K562 (cell line): ENCODE data around the gene HNF4A. TPM values are rescaled to one million over a fixed set of nuclear protein-coding genes. Genes with fewer than 3 reads are reported as not detected.
A peak's percentile ranks its signal among the peaks of the same experiment; 100 is the strongest.

Experiments
- ATAC-seq: fragments of 200-7000 bp; cut with Tn5 transposase; 3 replicates; pipeline ENCODE4 v1.9.1; 2020; ENCODE audit warnings: moderate library complexity
- BruUV-seq: library from RNA; stranded (reverse); fragments of 400-500 nt; replicated peaks from 2 replicates; lab custom pipeline; 2021; lab: Mats Ljungman, UMichigan
- CTCF ChIA-PET: fragments of 300-600 bp; formaldehyde crosslinking; extraction: SDS; loops from one replicate; lab custom pipeline; 2021; ENCODE audit warnings: low intra/inter-chr PET ratio; lab: Yijun Ruan, JAX
- POLR2A ChIA-PET: fragments of 300-600, 350-650 bp; sonication (Branson Sonifier 250); formaldehyde crosslinking; extraction: SDS; loops from one replicate; lab custom pipeline; 2021; ENCODE audit warnings: antibody characterized with exemption, inconsistent platforms; lab: Yijun Ruan, JAX
- DNase-seq, 4 experiments: peaks; one replicate each; pipeline versions ENCODE4 v3.0.0 to v3.0.0-alpha.2; 2011 to 2018; ENCODE audit warnings: low spot score in 3 of 4, mixed read lengths in 3 of 4; ENCODE audit errors: extremely low read depth in 1 of 4
- FAIRE-seq: peaks from 2 replicates; lab custom pipeline; 2011; peaks lifted over from hg19 to GRCh38; lab: Jason Lieb, UNC
- H2AFZ ChIP-seq: 2 replicates; pipeline ENCODE4 v1.6.0; 2011; ENCODE audit warnings: low read depth, low read length, control low read depth, inconsistent platforms
- H3K27ac ChIP-seq: fragments of 200-600 bp; 3 replicates; pipeline ENCODE4 v1.8.0; 2011; ENCODE audit warnings: low read depth, mild to moderate bottlenecking, control low read depth, inconsistent platforms, low read length, moderate library complexity, mixed read lengths; ENCODE audit errors: extremely low read depth
- H3K27me3 ChIP-seq, 2 experiments: fragments of 300-600 bp in 1 of 2; 2 replicates in 1 of 2; 3 replicates in 1 of 2; pipeline versions ENCODE4 v1.6.0 to v1.8.0; 2011; ENCODE audit warnings: inconsistent platforms in 2 of 2, low read length in 2 of 2, mild to moderate bottlenecking in 1 of 2, mixed read lengths in 1 of 2, moderate library complexity in 1 of 2; ENCODE audit not compliant: control insufficient read depth in 2 of 2, insufficient read depth in 2 of 2
- H3K36me3 ChIP-seq: fragments of 300-600 bp; 3 replicates; pipeline ENCODE4 v1.8.0; 2011; ENCODE audit warnings: mild to moderate bottlenecking, low read length, inconsistent platforms; ENCODE audit not compliant: control insufficient read depth, insufficient read depth
- H3K4me1 ChIP-seq, 2 experiments: fragments of 200-600 bp in 1 of 2; replicated peaks in 1 of 2; 2 replicates in 1 of 2; 3 replicates in 1 of 2; pipeline versions ENCODE4 v1.5.1 to v1.8.0; 2011; ENCODE audit warnings: inconsistent platforms in 2 of 2, low read length in 2 of 2, mild to moderate bottlenecking in 1 of 2, mixed read lengths in 1 of 2, moderate library complexity in 1 of 2; ENCODE audit not compliant: control insufficient read depth in 2 of 2, insufficient read depth in 2 of 2
- H3K4me2 ChIP-seq: 2 replicates; pipeline ENCODE4 v1.6.1; 2011; ENCODE audit warnings: low read length, control low read depth, inconsistent platforms, mixed read lengths; ENCODE audit not compliant: insufficient read depth
- H3K4me3 ChIP-seq: fragments of 200-600 bp; sonication (generic), shearing (Covaris generic); 2 replicates; pipeline ENCODE4 v1.5.1; 2016; ENCODE audit warnings: control low read depth, inconsistent platforms
- H3K79me2 ChIP-seq: fragments of 200-600 bp; 3 replicates; pipeline ENCODE4 v1.8.0; 2011; ENCODE audit warnings: low read length, inconsistent platforms; ENCODE audit not compliant: control insufficient read depth, insufficient read depth
- H3K9ac ChIP-seq, 2 experiments: 2 replicates each; pipeline versions ENCODE4 v1.6.0 to v1.6.1; 2011; ENCODE audit warnings: low read depth in 2 of 2, low read length in 2 of 2, control low read depth in 1 of 2, inconsistent platforms in 1 of 2, mild to moderate bottlenecking in 1 of 2, mixed read lengths in 1 of 2; ENCODE audit not compliant: insufficient read depth in 1 of 2
- H3K9me1 ChIP-seq: one replicate; pipeline ENCODE4 v1.6.0; 2011; ENCODE audit warnings: inconsistent platforms, mild to moderate bottlenecking, low read length, moderate library complexity; ENCODE audit not compliant: control insufficient read depth, insufficient read depth
- H3K9me3 ChIP-seq: replicated peaks from 2 replicates; pipeline ENCODE4 v1.5.1; 2011; ENCODE audit warnings: low read depth, low read length, inconsistent platforms; ENCODE audit not compliant: control insufficient read depth, insufficient read depth
- H4K20me1 ChIP-seq: replicated peaks from 2 replicates; pipeline ENCODE4 v1.6.1; 2011; ENCODE audit warnings: low read length, inconsistent platforms, mixed read lengths; ENCODE audit not compliant: control insufficient read depth, insufficient read depth
- EGR1 ChIP-seq: fragments of 450-650 bp; conservative IDR thresholded peaks from 2 replicates; pipeline ENCODE4 v1.6.1; 2017; ENCODE audit warnings: mild to moderate bottlenecking
- KAT8 ChIP-seq: fragments of 450-650 bp; IDR thresholded peaks from 2 replicates; pipeline ENCODE4 v1.6.1; 2016; ENCODE audit warnings: low read depth, mild to moderate bottlenecking
- POU5F1 ChIP-seq: fragments of 150-350 bp; IDR thresholded peaks from 2 replicates; pipeline ENCODE4 v1.6.1; 2014; ENCODE audit warnings: borderline replicate concordance, low read length, low read depth, mild to moderate bottlenecking; ENCODE audit not compliant: partially characterized antibody
- SMAD2 ChIP-seq: fragments of 150-350 bp; IDR thresholded peaks from 2 replicates; pipeline ENCODE4 v1.6.1; 2014; ENCODE audit warnings: low read depth, mild to moderate bottlenecking, low read length
- ZNF583 ChIP-seq: fragments of 250-450 bp; sonication (Bioruptor Pico); IDR thresholded peaks from 2 replicates; pipeline ENCODE4 v1.4.0; 2020
- WGBS: fragments of 100-300 bp; shearing (Covaris generic); methylation state at CpG from one replicate; pipeline ENCODE4 v1.1.6; 2016; ENCODE audit warnings: low coverage, mixed read lengths; ENCODE audit not compliant: insufficient coverage; ENCODE audit errors: missing lambda C conversion rate; 5-methylcytosine and 5-hydroxymethylcytosine counted together
- in situ Hi-C: fragments of 300-500 bp; cut with MboI; formaldehyde crosslinking; loops from 4 replicates; pipeline ENCODE4 v1.15.0; 2018; ENCODE audit warnings: inconsistent platforms, mixed read lengths
- intact Hi-C: fragments of 100-400 bp; cut with micrococcal nuclease; formaldehyde crosslinking; loops from 2 replicates; pipeline ENCODE4 v1.14.2; 2022
- polyA plus RNA-seq, 8 experiments: library from polyadenylated mRNA; depleted of rRNA in 4 of 8; stranded (reverse) in 5 of 8; unstranded in 3 of 8; fragments of >200 nt; fragmentation: Nextera tagmentation in 2 of 8; fragmentation: Illumina TruSeq in 1 of 8; extraction: Ambion mirVana in 2 of 8; extraction: Trizol in 1 of 8; gene quantifications; 2 replicates each; pipeline versions ENCODE4 v1.2.1 to v1.2.3, GENCODE V29; 2011 to 2014; ENCODE audit warnings: inconsistent platforms in 1 of 8, missing spikeins in 1 of 8
- total RNA-seq, 7 experiments: library from RNA; depleted of rRNA in 6 of 7; stranded (reverse); fragments of >200 nt in 6 of 7; fragmentation: Illumina TruSeq in 2 of 7; extraction: Trizol in 2 of 7; gene quantifications; 2 replicates each; pipeline versions ENCODE4 v1.2.1 to v1.2.3, GENCODE V29; 2011 to 2021; ENCODE audit warnings: low replicate concordance in 1 of 7
- TF ChIP-seq, protein P1 (sequence below): fragments of 200-400 bp; formaldehyde crosslinking; IDR thresholded peaks from 2 replicates; pipeline ENCODE4 v1.6.1; 2017; ENCODE audit warnings: mild to moderate bottlenecking, low read depth, low read length, moderate library complexity

Gene HNF4A
- total and polyA plus RNA-seq, 9 of the 15 experiments (the other 6 are each of a cell fraction or from before 2014, with no cell fraction given): 0.03 to 0.27 (median 0.08) TPM; not detected in 5

GRCh38 chr20:44324343-44324742, 31.2 kb upstream of the HNF4A start (continued):
- TF ChIP-seq, protein P1, sequence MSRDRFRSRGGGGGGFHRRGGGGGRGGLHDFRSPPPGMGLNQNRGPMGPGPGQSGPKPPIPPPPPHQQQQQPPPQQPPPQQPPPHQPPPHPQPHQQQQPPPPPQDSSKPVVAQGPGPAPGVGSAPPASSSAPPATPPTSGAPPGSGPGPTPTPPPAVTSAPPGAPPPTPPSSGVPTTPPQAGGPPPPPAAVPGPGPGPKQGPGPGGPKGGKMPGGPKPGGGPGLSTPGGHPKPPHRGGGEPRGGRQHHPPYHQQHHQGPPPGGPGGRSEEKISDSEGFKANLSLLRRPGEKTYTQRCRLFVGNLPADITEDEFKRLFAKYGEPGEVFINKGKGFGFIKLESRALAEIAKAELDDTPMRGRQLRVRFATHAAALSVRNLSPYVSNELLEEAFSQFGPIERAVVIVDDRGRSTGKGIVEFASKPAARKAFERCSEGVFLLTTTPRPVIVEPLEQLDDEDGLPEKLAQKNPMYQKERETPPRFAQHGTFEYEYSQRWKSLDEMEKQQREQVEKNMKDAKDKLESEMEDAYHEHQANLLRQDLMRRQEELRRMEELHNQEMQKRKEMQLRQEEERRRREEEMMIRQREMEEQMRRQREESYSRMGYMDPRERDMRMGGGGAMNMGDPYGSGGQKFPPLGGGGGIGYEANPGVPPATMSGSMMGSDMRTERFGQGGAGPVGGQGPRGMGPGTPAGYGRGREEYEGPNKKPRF: no peak
- no peak for TF ChIP-seq ZNF583 (CRISPR knock-in tag)

GRCh38 chr20:44326391-44327159, 28.9 kb upstream of the HNF4A start:
- ATAC-seq (no peak), DNase-seq (peak in 2 of 4 experiments; percentile 55 to 61), FAIRE-seq (no peak)
- H3K4me2 ChIP-seq: no peak overlapping the region
- no TSS peak for BruUV-seq
- no peaks in the 10 kb centered on the region for H3K9me3 ChIP-seq
- 20% methylated on average over 22 of the region's 50 CpGs for WGBS
- no peaks in the 10 kb centered on the region for H3K79me2 ChIP-seq
- in situ Hi-C loops (no loop called here), intact Hi-C loops (no loop called here)
- TF ChIP-seq SMAD2 (no peak), KAT8 (no peak), EGR1 (peak; percentile 41), POU5F1 (no peak)
- no peaks in the 10 kb centered on the region for H3K9me1 ChIP-seq
- ChIA-PET CTCF (interaction anchor here (0.6 kb wide), 1 partner anchor 994 kb away, joined by 3 read pairs; no protein-coding TSS in a partner anchor), POLR2A (no interaction called here)
- H3K36me3 ChIP-seq: no peaks in the 10 kb centered on the region
- H4K20me1 ChIP-seq: 0 out of 2 replicates have a peak, but pooled peaks cover 4% of the 10 kb centered on the region
- H3K4me3 ChIP-seq: no peak overlapping the region
- no peak overlapping the region for H3K9ac ChIP-seq
- H2AFZ ChIP-seq: no peak overlapping the region
- H3K27ac ChIP-seq: no peak overlapping the region
- peaks cover 0 to 5% of the 10 kb centered on the region in 2 experiments; a peak in 1 of 5 replicates for H3K4me1 ChIP-seq
- H3K27me3 ChIP-seq: peaks cover 7 to 30% of the 10 kb centered on the region in 2 experiments
